Liver (tissue), 9 donors: ENCODE data around the gene ERCC3. TPM values are rescaled to one million over a fixed set of nuclear protein-coding genes. Genes with fewer than 3 reads are reported as not detected.
A peak's percentile ranks its signal among the peaks of the same experiment; 100 is the strongest.

Experiments
- DNase-seq: peaks from one replicate; pipeline ENCODE4 v3.0.0-alpha.2; 2017; ENCODE audit warnings: low spot score
- H3K27ac ChIP-seq, 2 donors: one replicate each; pipeline ENCODE4 v1.7.0; 2013; ENCODE audit warnings: inconsistent platforms in 2 of 2, low read length in 2 of 2, control low read depth in 1 of 2, low read depth in 1 of 2, mild to moderate bottlenecking in 1 of 2
- H3K27me3 ChIP-seq, 4 donors: one replicate each; pipeline versions ENCODE4 v1.6.1 to v1.7.0; 2013; ENCODE audit warnings: low read length in 3 of 4, inconsistent platforms in 1 of 4, mild to moderate bottlenecking in 1 of 4, moderate library complexity in 1 of 4; ENCODE audit not compliant: control insufficient read depth in 4 of 4, insufficient read depth in 4 of 4
- H3K36me3 ChIP-seq, 4 donors: one replicate each; pipeline versions ENCODE4 v1.6.1 to v1.7.0; 2013; ENCODE audit warnings: low read length in 3 of 4, mild to moderate bottlenecking in 3 of 4, low read depth in 1 of 4, moderate library complexity in 1 of 4; ENCODE audit not compliant: control insufficient read depth in 4 of 4, insufficient read depth in 3 of 4
- H3K4me1 ChIP-seq, 4 donors: one replicate each; pipeline versions ENCODE4 v1.6.1 to v1.7.0; 2013; ENCODE audit warnings: low read length in 3 of 4, mild to moderate bottlenecking in 3 of 4, moderate library complexity in 1 of 4; ENCODE audit not compliant: control insufficient read depth in 4 of 4, insufficient read depth in 4 of 4
- H3K4me3 ChIP-seq, 3 donors: one replicate each; pipeline versions ENCODE4 v1.6.1 to v1.7.0; 2013; ENCODE audit warnings: low read length in 3 of 3, control low read depth in 1 of 3, low read depth in 1 of 3, mild to moderate bottlenecking in 1 of 3
- H3K9ac ChIP-seq, 2 donors: one replicate each; pipeline ENCODE4 v1.7.0; 2013; ENCODE audit warnings: low read length in 2 of 2, mild to moderate bottlenecking in 2 of 2, moderate library complexity in 2 of 2, control low read depth in 1 of 2, low read depth in 1 of 2
- H3K9me3 ChIP-seq, 4 donors: one replicate each; pipeline versions ENCODE4 v1.6.1 to v1.7.0; 2013; ENCODE audit warnings: low read length in 3 of 4; ENCODE audit not compliant: control insufficient read depth in 4 of 4
- EGR1 ChIP-seq, 2 donors: IDR thresholded peaks; 2 replicates each; pipeline ENCODE4 v1.6.1; 2016 to 2018; ENCODE audit warnings: antibody characterized with exemption in 2 of 2, low read depth in 2 of 2
- FOXA1 ChIP-seq: IDR thresholded peaks from 2 replicates; pipeline ENCODE4 v1.6.1; 2016; ENCODE audit warnings: antibody characterized with exemption
- FOXA2 ChIP-seq: IDR thresholded peaks from 2 replicates; pipeline ENCODE4 v1.6.1; 2016; ENCODE audit warnings: antibody characterized with exemption
- GABPA ChIP-seq, 2 donors: IDR thresholded peaks in 1 of 2; conservative IDR thresholded peaks in 1 of 2; 2 replicates each; pipeline ENCODE4 v1.6.1; 2016; ENCODE audit warnings: antibody characterized with exemption in 2 of 2, mild to moderate bottlenecking in 1 of 2, moderate library complexity in 1 of 2
- HNF4A ChIP-seq, 2 donors: conservative IDR thresholded peaks; 2 replicates each; pipeline ENCODE4 v1.6.1; 2016; ENCODE audit warnings: antibody characterized with exemption in 2 of 2, mild to moderate bottlenecking in 2 of 2
- HNF4G ChIP-seq: IDR thresholded peaks from 2 replicates; pipeline ENCODE4 v1.6.1; 2016; ENCODE audit warnings: antibody characterized with exemption
- JUND ChIP-seq, 2 donors: IDR thresholded peaks; 2 replicates each; pipeline ENCODE4 v1.6.1; 2016; ENCODE audit warnings: antibody characterized with exemption in 2 of 2
- NR2F2 ChIP-seq: IDR thresholded peaks from 2 replicates; pipeline ENCODE4 v1.6.1; 2016; ENCODE audit warnings: antibody characterized with exemption
- RAD21 ChIP-seq, 2 donors: IDR thresholded peaks; 2 replicates each; pipeline ENCODE4 v1.6.1; 2016; ENCODE audit warnings: antibody characterized with exemption in 2 of 2, mild to moderate bottlenecking in 2 of 2
- RXRA ChIP-seq, 2 donors: IDR thresholded peaks; 2 replicates each; pipeline ENCODE4 v1.6.1; 2017 to 2018; ENCODE audit warnings: antibody characterized with exemption in 2 of 2, mild to moderate bottlenecking in 1 of 2
- SP1 ChIP-seq: IDR thresholded peaks from 2 replicates; pipeline ENCODE4 v1.6.1; 2018; ENCODE audit warnings: antibody characterized with exemption, mild to moderate bottlenecking
- TAF1 ChIP-seq: conservative IDR thresholded peaks from 2 replicates; pipeline ENCODE4 v1.6.1; 2016; ENCODE audit warnings: antibody characterized with exemption, mild to moderate bottlenecking
- YY1 ChIP-seq: IDR thresholded peaks from 2 replicates; pipeline ENCODE4 v1.6.1; 2016; ENCODE audit warnings: antibody characterized with exemption, mild to moderate bottlenecking
- WGBS: extraction: QIAGEN DNeasy Blood & Tissue Kit; methylation state at CpG from one replicate; pipeline ENCODE4 v1.1.7; 2013; 5-methylcytosine and 5-hydroxymethylcytosine counted together
- polyA plus RNA-seq, 2 donors: library from polyadenylated mRNA; stranded (reverse) in 1 of 2; unstranded in 1 of 2; fragments of 200-250 nt in 1 of 2; fragments of >200 nt in 1 of 2; fragmentation: Nextera tagmentation in 1 of 2; extraction: Ambion mirVana in 1 of 2; gene quantifications; one replicate each; pipeline versions ENCODE4 v1.2.1 to v1.2.3, GENCODE V29; 2013 to 2015
- total RNA-seq, 2 donors: library from RNA; depleted of rRNA; stranded (reverse); fragments of >200 nt; gene quantifications; one replicate each; pipeline ENCODE4 v1.2.3, GENCODE V29; 2014
- TF ChIP-seq, protein P1 (sequence below): IDR thresholded peaks from 2 replicates; pipeline ENCODE4 v1.6.1; 2016; ENCODE audit warnings: antibody characterized with exemption
- TF ChIP-seq, protein P2 (sequence below): IDR thresholded peaks from 2 replicates; pipeline ENCODE4 v1.6.1; 2016; ENCODE audit warnings: antibody characterized with exemption, mild to moderate bottlenecking
- TF ChIP-seq, protein P3 (sequence below): IDR thresholded peaks from 2 replicates; pipeline ENCODE4 v1.6.1; 2016; ENCODE audit warnings: antibody characterized with exemption
- TF ChIP-seq, protein P4 (sequence below): fragments of 150-350 bp; IDR thresholded peaks from 2 replicates; pipeline ENCODE4 v1.5.1; 2017; ENCODE audit warnings: improper control_type of control experiment, low read depth, low read length; ENCODE audit not compliant: missing input control
- TF ChIP-seq, protein P5 (sequence below): IDR thresholded peaks from 2 replicates; pipeline ENCODE4 v1.6.1; 2016; ENCODE audit warnings: antibody characterized with exemption
- donor health status: healthy.
- donor health status: healthy.
- donor health status: healthy.
- donor health status: healthy.
- donor health status: healthy.

ERCC3 gene
- total and polyA plus RNA-seq, 4 donors: 12.4 to 38.3 (median 17.4) TPM

DNA sequence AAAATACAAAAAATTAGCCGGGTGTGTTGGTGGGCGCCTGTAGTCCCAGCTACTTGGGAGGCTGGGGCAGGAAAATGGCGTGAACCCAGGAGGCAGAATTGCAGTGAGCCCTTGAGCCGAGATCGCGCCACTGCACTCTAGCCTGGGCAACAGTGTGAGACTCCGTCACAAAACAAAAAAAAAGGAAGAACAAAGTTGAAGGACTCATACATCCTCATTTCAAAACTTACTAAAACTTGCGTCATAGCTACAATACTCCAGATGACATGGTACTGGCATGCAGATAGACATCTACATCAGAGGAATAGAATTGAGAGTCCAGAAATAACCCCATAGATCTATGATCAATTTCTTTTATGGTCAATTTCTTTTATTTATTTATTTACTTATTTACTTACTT is 60.2 kb downstream of the ERCC3 start:
- Histone ChIP-seq H3K27ac (no peak overlapping the region), H3K9me3 (no peaks in the 10 kb centered on the region), H3K9ac (no peak overlapping the region), H3K36me3 (no peaks in the 10 kb centered on the region), H3K4me1 (peaks cover 3 to 12% (median 8%) of the 10 kb centered on the region in 4 donors), H3K27me3 (no peaks in the 10 kb centered on the region), H3K4me3 (no peak overlapping the region)
- TF ChIP-seq, protein P1, sequence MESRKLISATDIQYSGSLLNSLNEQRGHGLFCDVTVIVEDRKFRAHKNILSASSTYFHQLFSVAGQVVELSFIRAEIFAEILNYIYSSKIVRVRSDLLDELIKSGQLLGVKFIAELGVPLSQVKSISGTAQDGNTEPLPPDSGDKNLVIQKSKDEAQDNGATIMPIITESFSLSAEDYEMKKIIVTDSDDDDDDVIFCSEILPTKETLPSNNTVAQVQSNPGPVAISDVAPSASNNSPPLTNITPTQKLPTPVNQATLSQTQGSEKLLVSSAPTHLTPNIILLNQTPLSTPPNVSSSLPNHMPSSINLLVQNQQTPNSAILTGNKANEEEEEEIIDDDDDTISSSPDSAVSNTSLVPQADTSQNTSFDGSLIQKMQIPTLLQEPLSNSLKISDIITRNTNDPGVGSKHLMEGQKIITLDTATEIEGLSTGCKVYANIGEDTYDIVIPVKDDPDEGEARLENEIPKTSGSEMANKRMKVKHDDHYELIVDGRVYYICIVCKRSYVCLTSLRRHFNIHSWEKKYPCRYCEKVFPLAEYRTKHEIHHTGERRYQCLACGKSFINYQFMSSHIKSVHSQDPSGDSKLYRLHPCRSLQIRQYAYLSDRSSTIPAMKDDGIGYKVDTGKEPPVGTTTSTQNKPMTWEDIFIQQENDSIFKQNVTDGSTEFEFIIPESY: no peak
- TF ChIP-seq HNF4A (conservative IDR thresholded peaks at IDR 0.05) (no peak), RAD21 (IDR thresholded peaks at IDR 0.05) (no peak), HNF4G (no peak), FOXA2 (no peak)
- 95% methylated on average over 8 of the region's 8 CpGs for WGBS
- DNase-seq: no peak

DNA sequence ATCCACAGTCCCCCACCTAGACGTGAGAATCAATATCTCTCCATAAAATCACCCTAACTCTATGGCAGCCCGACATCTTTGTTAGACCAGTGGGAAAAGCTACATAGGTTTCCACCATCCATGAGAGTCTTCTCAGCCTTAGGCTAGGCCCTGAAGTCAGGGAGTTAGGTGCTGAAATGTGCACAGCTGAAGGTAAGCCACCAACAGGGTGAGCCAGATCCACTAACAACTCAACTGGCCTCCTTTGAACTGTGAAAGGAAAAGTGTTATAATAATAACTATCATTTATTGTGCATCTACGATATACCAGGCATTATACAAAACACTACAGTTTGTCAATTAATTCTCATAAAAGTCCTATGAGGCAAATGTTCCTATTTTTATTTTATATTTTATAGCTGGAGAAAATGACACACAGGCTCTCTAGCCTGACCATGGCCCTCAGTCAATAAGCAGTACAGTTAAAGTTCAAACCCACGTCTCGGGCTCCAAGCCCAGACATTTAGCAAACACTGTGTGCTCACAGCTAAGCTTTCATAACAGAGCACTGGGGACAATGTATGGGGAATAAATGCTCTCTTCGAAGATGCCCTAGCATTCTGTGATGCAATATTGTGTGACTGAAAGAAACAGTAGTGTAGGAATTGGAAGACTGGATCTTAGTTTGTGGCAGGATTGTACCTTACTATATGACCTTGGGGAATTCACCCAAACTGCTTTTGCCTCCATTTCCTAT is 62.6 kb downstream of the ERCC3 start:
- 53% methylated on average over 6 of the region's 6 CpGs for WGBS
- Histone ChIP-seq H3K36me3 (no peaks in the 10 kb centered on the region), H3K27ac (peak overlapping the region; percentile 40 to 73), H3K9me3 (no peaks in the 10 kb centered on the region), H3K9ac (no peak overlapping the region), H3K4me3 (no peak overlapping the region), H3K4me1 (peaks cover 3 to 15% (median 10%) of the 10 kb centered on the region in 4 donors), H3K27me3 (no peaks in the 10 kb centered on the region)
- TF ChIP-seq FOXA1 (peak; percentile 93), FOXA2 (peak; percentile 96), TAF1 (no peak), YY1 (peak; percentile 70), GABPA (IDR thresholded peaks at IDR 0.05 in 1 of 2, conservative IDR thresholded peaks at IDR 0.05 in 1 of 2) (peak in 1 of 2 donors; percentile 42), HNF4A (conservative IDR thresholded peaks at IDR 0.05) (peak; percentile 82 to 89), EGR1 (IDR thresholded peaks at IDR 0.05; ENCODE audit: low read depth in 2 of 2) (peak in 1 of 2 donors; percentile 46), RAD21 (IDR thresholded peaks at IDR 0.05) (peak; percentile 39 to 45), HNF4G (peak; percentile 38), RXRA (IDR thresholded peaks at IDR 0.05) (peak; percentile 88 to 93), JUND (IDR thresholded peaks at IDR 0.05) (peak; percentile 78 to 91), SP1 (peak; percentile 65), NR2F2 (no peak)
- TF ChIP-seq, protein P2, sequence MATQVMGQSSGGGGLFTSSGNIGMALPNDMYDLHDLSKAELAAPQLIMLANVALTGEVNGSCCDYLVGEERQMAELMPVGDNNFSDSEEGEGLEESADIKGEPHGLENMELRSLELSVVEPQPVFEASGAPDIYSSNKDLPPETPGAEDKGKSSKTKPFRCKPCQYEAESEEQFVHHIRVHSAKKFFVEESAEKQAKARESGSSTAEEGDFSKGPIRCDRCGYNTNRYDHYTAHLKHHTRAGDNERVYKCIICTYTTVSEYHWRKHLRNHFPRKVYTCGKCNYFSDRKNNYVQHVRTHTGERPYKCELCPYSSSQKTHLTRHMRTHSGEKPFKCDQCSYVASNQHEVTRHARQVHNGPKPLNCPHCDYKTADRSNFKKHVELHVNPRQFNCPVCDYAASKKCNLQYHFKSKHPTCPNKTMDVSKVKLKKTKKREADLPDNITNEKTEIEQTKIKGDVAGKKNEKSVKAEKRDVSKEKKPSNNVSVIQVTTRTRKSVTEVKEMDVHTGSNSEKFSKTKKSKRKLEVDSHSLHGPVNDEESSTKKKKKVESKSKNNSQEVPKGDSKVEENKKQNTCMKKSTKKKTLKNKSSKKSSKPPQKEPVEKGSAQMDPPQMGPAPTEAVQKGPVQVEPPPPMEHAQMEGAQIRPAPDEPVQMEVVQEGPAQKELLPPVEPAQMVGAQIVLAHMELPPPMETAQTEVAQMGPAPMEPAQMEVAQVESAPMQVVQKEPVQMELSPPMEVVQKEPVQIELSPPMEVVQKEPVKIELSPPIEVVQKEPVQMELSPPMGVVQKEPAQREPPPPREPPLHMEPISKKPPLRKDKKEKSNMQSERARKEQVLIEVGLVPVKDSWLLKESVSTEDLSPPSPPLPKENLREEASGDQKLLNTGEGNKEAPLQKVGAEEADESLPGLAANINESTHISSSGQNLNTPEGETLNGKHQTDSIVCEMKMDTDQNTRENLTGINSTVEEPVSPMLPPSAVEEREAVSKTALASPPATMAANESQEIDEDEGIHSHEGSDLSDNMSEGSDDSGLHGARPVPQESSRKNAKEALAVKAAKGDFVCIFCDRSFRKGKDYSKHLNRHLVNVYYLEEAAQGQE: peak; percentile 58
- TF ChIP-seq, protein P1: peak; percentile 78
- TF ChIP-seq, protein P3, sequence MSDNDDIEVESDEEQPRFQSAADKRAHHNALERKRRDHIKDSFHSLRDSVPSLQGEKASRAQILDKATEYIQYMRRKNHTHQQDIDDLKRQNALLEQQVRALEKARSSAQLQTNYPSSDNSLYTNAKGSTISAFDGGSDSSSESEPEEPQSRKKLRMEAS: peak; percentile 86
- TF ChIP-seq, protein P4, sequence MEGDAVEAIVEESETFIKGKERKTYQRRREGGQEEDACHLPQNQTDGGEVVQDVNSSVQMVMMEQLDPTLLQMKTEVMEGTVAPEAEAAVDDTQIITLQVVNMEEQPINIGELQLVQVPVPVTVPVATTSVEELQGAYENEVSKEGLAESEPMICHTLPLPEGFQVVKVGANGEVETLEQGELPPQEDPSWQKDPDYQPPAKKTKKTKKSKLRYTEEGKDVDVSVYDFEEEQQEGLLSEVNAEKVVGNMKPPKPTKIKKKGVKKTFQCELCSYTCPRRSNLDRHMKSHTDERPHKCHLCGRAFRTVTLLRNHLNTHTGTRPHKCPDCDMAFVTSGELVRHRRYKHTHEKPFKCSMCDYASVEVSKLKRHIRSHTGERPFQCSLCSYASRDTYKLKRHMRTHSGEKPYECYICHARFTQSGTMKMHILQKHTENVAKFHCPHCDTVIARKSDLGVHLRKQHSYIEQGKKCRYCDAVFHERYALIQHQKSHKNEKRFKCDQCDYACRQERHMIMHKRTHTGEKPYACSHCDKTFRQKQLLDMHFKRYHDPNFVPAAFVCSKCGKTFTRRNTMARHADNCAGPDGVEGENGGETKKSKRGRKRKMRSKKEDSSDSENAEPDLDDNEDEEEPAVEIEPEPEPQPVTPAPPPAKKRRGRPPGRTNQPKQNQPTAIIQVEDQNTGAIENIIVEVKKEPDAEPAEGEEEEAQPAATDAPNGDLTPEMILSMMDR: no peak
- TF ChIP-seq, protein P5, sequence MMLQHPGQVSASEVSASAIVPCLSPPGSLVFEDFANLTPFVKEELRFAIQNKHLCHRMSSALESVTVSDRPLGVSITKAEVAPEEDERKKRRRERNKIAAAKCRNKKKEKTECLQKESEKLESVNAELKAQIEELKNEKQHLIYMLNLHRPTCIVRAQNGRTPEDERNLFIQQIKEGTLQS: peak; percentile 63
- DNase-seq: no peak
